PC-3 (cell line): ENCODE results near the gene PUS10.

Experiments used
- EZH2 ChIP-seq: fragments of 300-600 bp; sonication (generic); IDR thresholded peaks from one replicate; pipeline ENCODE4 v1.6.1; 2017; ENCODE audit warnings: antibody characterized with exemption, mild to moderate bottlenecking, low read length; ENCODE audit not compliant: unreplicated experiment
- EZH2phosphoT487 ChIP-seq: fragments of 300-600 bp; sonication (generic); IDR thresholded peaks from 2 replicates; pipeline ENCODE4 v1.6.1; 2018; ENCODE audit warnings: mild to moderate bottlenecking, antibody characterized with exemption, low read length, borderline replicate concordance
- TF ChIP-seq, protein P1 (sequence below): fragments of 300-600 bp; sonication (generic); conservative IDR thresholded peaks from 2 replicates; pipeline ENCODE4 v1.5.1; 2017; ENCODE audit warnings: antibody characterized with exemption, low read depth, mild to moderate bottlenecking, low read length

DNA sequence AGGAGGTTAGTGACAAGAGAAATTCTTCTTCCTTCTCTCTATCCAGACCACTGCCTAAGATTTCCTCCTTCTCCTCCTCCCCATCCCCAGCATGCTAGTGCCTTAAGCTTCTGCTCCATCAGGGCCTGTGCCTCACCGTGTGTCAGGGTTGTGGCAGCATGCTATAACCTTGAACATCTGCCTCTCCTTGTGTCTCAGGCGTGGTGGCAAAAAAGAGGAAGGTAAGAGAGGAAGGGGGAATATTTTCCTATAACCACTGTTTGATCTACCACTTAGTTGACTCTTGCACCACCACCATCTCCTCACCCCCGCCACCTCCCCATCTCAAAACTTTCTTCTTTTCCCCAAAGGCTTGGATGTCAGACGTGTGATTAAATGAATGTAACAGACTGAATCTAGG, 38.8 kb downstream of the PUS10 start:
- TF ChIP-seq, protein P1, sequence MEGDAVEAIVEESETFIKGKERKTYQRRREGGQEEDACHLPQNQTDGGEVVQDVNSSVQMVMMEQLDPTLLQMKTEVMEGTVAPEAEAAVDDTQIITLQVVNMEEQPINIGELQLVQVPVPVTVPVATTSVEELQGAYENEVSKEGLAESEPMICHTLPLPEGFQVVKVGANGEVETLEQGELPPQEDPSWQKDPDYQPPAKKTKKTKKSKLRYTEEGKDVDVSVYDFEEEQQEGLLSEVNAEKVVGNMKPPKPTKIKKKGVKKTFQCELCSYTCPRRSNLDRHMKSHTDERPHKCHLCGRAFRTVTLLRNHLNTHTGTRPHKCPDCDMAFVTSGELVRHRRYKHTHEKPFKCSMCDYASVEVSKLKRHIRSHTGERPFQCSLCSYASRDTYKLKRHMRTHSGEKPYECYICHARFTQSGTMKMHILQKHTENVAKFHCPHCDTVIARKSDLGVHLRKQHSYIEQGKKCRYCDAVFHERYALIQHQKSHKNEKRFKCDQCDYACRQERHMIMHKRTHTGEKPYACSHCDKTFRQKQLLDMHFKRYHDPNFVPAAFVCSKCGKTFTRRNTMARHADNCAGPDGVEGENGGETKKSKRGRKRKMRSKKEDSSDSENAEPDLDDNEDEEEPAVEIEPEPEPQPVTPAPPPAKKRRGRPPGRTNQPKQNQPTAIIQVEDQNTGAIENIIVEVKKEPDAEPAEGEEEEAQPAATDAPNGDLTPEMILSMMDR = no peak
- no peak for TF ChIP-seq EZH2
- no peak for TF ChIP-seq EZH2phosphoT487
